ENCODE measurements around the gene ERG. TPM values are rescaled to one million over a fixed set of nuclear protein-coding genes. Genes with fewer than 3 reads are reported as not detected.

The ERG gene
- total and polyA plus RNA-seq, 2 of the 13 experiments (the other 11 are each of a cell fraction or from before 2014, with no cell fraction given), result not detected

GRCh38 chr21:38544661-38545060 is 46.4 kb upstream of the ERG start:
- FAIRE-seq, result no peak
- 74% methylated on average over 2 of the region's 2 CpGs for WGBS (ENCODE audit: low lambda C conversion rate)
- Histone ChIP-seq H4K20me1 (ENCODE audit: insufficient read depth, low read length) (no peaks in the 10 kb centered on the region), H3K4me3 (replicated peaks in 1 of 3; ENCODE audit: insufficient read depth in 1 of 3, low read depth in 2 of 3, low read length in 3 of 3) (no peak overlapping the region), H2AFZ (ENCODE audit: low read length) (no peak overlapping the region), H3K4me2 (ENCODE audit: low read depth, low read length) (no peak overlapping the region), H3K27ac (ENCODE audit: extremely low read length, insufficient read depth, low read length) (no peak overlapping the region), H3K9ac (ENCODE audit: insufficient read depth, low read depth, low read length) (no peak overlapping the region), H3K36me3 (replicated peaks in 1 of 2; ENCODE audit: control insufficient read depth in 1 of 2, insufficient read depth in 2 of 2, low read length in 2 of 2) (no peaks in the 10 kb centered on the region), H3K27me3 (ENCODE audit: control insufficient read depth in 1 of 2, insufficient read depth in 2 of 2, low read length in 2 of 2) (peaks cover 2 to 12% of the 10 kb centered on the region in 2 experiments; a peak in 3 of 5 replicates), H3K9me3 (ENCODE audit: low read length) (no peaks in the 10 kb centered on the region), H3K79me2 (ENCODE audit: insufficient read depth, low read length) (no peaks in the 10 kb centered on the region), H3K4me1 (ENCODE audit: insufficient read depth, low read length) (peaks cover 7% of the 10 kb centered on the region)
- TF ChIP-seq GMEB1 (CRISPR knock-in tag; IDR thresholded peaks at IDR 0.05; ENCODE audit: borderline replicate concordance) (no peak), SCMH1 (CRISPR knock-in tag; IDR thresholded peaks at IDR 0.05; ENCODE audit: borderline replicate concordance) (no peak), THAP9 (CRISPR knock-in tag; IDR thresholded peaks at IDR 0.05; ENCODE audit: borderline replicate concordance) (no peak), ZFP37 (CRISPR knock-in tag; IDR thresholded peaks at IDR 0.05; ENCODE audit: borderline replicate concordance) (no peak), ZNF232 (CRISPR knock-in tag; IDR thresholded peaks at IDR 0.05; ENCODE audit: borderline replicate concordance) (no peak), MEIS1 (CRISPR knock-in tag; IDR thresholded peaks at IDR 0.05; ENCODE audit: borderline replicate concordance) (no peak), HOXA9 (CRISPR knock-in tag; IDR thresholded peaks at IDR 0.05; ENCODE audit: borderline replicate concordance) (no peak), ZNF563 (CRISPR knock-in tag; IDR thresholded peaks at IDR 0.05) (no peak), FLYWCH1 (CRISPR knock-in tag; IDR thresholded peaks at IDR 0.05) (no peak), ZNF18 (CRISPR knock-in tag; IDR thresholded peaks at IDR 0.05; ENCODE audit: insufficient replicate concordance) (no peak), MLLT10 (CRISPR knock-in tag; IDR thresholded peaks at IDR 0.05) (no peak), ZNF770 (CRISPR knock-in tag; IDR thresholded peaks at IDR 0.05) (no peak)
- POLR2A ChIA-PET, result no interaction called here
- intact Hi-C loops (cut with micrococcal nuclease; ENCODE audit: unreplicated experiment) (no loop called here), in situ Hi-C loops (cut with HindIII; ENCODE audit: extremely low pct_ligation_motif_present, low pct_unique_long_range_greater_than_20kb) (no loop called here)
- no peak for ATAC-seq
- DNase-seq (ENCODE audit: low spot score), result no peak
- CTCF ChIA-PET (ENCODE audit: low intra/inter-chr PET ratio, low total read pairs), result no interaction called here
- no TSS peak for BruUV-seq (replicated peaks)

Data from HepG2 (cell line).